ENCODE results near the gene FAM177A1. TPM values are rescaled to one million over a fixed set of nuclear protein-coding genes. Genes with fewer than 3 reads are reported as not detected.

Gene FAM177A1
- polyA plus RNA-seq, 1 donor from 2014 or later = 124 TPM

DNA sequence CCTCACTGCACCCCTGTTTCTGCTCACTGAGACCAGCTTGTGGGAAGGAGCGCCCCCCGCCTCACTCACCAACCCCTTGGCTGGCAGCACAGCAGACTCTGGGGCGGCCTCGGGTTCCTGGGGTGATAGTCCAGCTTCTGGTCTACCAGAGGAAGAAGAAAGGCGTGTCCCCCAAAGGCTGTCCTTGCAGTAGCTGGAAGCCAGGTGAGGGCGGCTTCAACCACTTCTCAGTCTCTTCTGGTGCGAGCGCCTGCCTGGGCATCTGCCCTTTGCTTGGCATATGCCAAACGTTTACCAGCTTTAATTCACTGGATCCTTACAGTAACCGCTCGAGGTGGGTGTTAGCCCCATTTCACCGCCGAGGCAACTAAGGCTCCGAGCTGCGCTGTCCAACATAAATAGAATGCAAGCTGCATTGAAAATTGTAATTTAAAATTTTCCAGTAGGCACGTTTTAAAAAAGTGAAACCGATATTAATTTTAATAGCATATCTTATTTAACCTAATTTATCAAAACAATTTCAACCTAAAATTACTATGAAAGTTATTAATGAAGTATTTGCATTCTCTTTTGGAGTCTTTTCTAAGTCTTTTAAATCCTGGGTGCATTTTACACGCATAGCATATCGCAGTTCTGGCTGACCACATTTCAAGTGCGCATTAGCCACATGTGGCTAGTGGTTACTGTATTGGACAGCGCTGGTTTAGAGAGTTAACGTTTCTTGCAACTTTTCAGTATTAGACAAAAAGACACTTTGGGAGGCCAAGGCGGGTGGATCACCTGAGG is 872 bp downstream of the FAM177A1 start:
- Histone ChIP-seq H3F3A (ENCODE audit: insufficient read depth, low read length, poor library complexity, severe bottlenecking) (no peaks in the 10 kb centered on the region), H3K27me3 (ENCODE audit: insufficient read depth, low read depth, low read length) (no peaks in the 10 kb centered on the region), H3K4me3 (ENCODE audit: low read length) (peak overlapping the region; percentile 96), H3K27ac (ENCODE audit: low read length) (peak overlapping the region; percentile 73), H3K9me2 (ENCODE audit: insufficient read depth, low read length) (no peaks in the 10 kb centered on the region), H3K4me2 (ENCODE audit: low read length) (peak overlapping the region; percentile 46), H2AFZ (ENCODE audit: low read depth, low read length) (peak overlapping the region; percentile 74), H4K20me1 (ENCODE audit: insufficient read depth) (no peaks in the 10 kb centered on the region), H3K79me2 (replicated peaks; ENCODE audit: insufficient read depth, low read length) (peaks cover 5% of the 10 kb centered on the region), H3K36me3 (ENCODE audit: insufficient read depth, low read length) (no peaks in the 10 kb centered on the region), H3K9me3 (ENCODE audit: low read length) (no peaks in the 10 kb centered on the region), H3K9ac (ENCODE audit: low read length) (peak overlapping the region; percentile 87)
- TF ChIP-seq POLR2AphosphoS5 (IDR thresholded peaks at IDR 0.05) = no peak
- TF ChIP-seq TAF1 (IDR thresholded peaks at IDR 0.05; ENCODE audit: low read depth) = no peak
- no peak for TF ChIP-seq EP300 (conservative IDR thresholded peaks at IDR 0.05; ENCODE audit: poor library complexity, severe bottlenecking)
- TF ChIP-seq, protein P1, sequence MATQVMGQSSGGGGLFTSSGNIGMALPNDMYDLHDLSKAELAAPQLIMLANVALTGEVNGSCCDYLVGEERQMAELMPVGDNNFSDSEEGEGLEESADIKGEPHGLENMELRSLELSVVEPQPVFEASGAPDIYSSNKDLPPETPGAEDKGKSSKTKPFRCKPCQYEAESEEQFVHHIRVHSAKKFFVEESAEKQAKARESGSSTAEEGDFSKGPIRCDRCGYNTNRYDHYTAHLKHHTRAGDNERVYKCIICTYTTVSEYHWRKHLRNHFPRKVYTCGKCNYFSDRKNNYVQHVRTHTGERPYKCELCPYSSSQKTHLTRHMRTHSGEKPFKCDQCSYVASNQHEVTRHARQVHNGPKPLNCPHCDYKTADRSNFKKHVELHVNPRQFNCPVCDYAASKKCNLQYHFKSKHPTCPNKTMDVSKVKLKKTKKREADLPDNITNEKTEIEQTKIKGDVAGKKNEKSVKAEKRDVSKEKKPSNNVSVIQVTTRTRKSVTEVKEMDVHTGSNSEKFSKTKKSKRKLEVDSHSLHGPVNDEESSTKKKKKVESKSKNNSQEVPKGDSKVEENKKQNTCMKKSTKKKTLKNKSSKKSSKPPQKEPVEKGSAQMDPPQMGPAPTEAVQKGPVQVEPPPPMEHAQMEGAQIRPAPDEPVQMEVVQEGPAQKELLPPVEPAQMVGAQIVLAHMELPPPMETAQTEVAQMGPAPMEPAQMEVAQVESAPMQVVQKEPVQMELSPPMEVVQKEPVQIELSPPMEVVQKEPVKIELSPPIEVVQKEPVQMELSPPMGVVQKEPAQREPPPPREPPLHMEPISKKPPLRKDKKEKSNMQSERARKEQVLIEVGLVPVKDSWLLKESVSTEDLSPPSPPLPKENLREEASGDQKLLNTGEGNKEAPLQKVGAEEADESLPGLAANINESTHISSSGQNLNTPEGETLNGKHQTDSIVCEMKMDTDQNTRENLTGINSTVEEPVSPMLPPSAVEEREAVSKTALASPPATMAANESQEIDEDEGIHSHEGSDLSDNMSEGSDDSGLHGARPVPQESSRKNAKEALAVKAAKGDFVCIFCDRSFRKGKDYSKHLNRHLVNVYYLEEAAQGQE (IDR thresholded peaks at IDR 0.05; ENCODE audit: borderline replicate concordance) = no peak
- no peak for TF ChIP-seq SMC3 (conservative IDR thresholded peaks at IDR 0.05; ENCODE audit: poor library complexity)
- TF ChIP-seq, protein P2, sequence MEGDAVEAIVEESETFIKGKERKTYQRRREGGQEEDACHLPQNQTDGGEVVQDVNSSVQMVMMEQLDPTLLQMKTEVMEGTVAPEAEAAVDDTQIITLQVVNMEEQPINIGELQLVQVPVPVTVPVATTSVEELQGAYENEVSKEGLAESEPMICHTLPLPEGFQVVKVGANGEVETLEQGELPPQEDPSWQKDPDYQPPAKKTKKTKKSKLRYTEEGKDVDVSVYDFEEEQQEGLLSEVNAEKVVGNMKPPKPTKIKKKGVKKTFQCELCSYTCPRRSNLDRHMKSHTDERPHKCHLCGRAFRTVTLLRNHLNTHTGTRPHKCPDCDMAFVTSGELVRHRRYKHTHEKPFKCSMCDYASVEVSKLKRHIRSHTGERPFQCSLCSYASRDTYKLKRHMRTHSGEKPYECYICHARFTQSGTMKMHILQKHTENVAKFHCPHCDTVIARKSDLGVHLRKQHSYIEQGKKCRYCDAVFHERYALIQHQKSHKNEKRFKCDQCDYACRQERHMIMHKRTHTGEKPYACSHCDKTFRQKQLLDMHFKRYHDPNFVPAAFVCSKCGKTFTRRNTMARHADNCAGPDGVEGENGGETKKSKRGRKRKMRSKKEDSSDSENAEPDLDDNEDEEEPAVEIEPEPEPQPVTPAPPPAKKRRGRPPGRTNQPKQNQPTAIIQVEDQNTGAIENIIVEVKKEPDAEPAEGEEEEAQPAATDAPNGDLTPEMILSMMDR (IDR thresholded peaks at IDR 0.05; ENCODE audit: poor library complexity, severe bottlenecking) = no peak
- no peak for TF ChIP-seq RAD21 (conservative IDR thresholded peaks at IDR 0.05)
- no peak for TF ChIP-seq EZH2 (IDR thresholded peaks at IDR 0.05; ENCODE audit: borderline replicate concordance, insufficient read depth, low read length, poor library complexity, severe bottlenecking)

DNA sequence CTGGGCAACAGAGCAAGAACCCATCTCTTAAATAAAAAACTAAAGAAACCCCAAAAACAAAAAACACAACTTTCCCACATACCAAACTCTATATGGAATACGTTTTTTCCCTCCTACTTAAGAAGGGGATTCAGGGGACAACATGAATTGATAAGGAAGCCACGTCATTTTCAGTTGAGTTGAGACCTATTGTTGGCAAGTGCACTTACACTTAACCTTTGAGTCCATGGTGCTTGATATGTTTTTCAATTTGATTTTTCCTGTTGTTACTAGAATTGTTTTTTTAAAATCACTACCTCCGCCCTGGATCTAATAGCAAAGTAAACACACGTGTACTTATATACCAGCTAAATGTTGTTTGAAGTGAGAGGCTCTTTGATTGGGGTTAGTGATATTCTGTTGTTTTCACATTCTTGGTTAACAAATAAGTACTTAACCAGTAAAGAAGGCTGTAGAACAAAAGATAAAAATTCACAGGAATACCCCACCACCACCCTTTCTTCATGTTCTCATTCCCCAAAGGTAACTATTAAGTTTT is 2.0 kb downstream of the FAM177A1 start:
- no peak overlapping the region for H3K4me2 ChIP-seq (ENCODE audit: low read length)

More for the DNA sequence above, 2.0 kb downstream of the FAM177A1 start:
- Histone ChIP-seq H3K27ac (ENCODE audit: low read length) (no peak overlapping the region), H3K9ac (ENCODE audit: low read length) (no peak overlapping the region), H3K4me3 (ENCODE audit: low read length) (peak overlapping the region; percentile 96), H3K9me3 (ENCODE audit: low read length) (no peaks in the 10 kb centered on the region), H3F3A (ENCODE audit: insufficient read depth, low read length, poor library complexity, severe bottlenecking) (no peaks in the 10 kb centered on the region), H3K36me3 (ENCODE audit: insufficient read depth, low read length) (no peaks in the 10 kb centered on the region), H3K9me2 (ENCODE audit: insufficient read depth, low read length) (no peaks in the 10 kb centered on the region), H3K79me2 (replicated peaks; ENCODE audit: insufficient read depth, low read length) (peaks cover 5% of the 10 kb centered on the region), H3K27me3 (ENCODE audit: insufficient read depth, low read depth, low read length) (no peaks in the 10 kb centered on the region), H4K20me1 (ENCODE audit: insufficient read depth) (no peaks in the 10 kb centered on the region), H2AFZ (ENCODE audit: low read depth, low read length) (no peak overlapping the region)
- TF ChIP-seq, protein P2 (IDR thresholded peaks at IDR 0.05; ENCODE audit: poor library complexity, severe bottlenecking) = no peak
- TF ChIP-seq MXI1 (conservative IDR thresholded peaks at IDR 0.05; ENCODE audit: poor library complexity, severe bottlenecking) = no peak
- no peak for TF ChIP-seq SMC3 (conservative IDR thresholded peaks at IDR 0.05; ENCODE audit: poor library complexity)
- no peak for TF ChIP-seq RAD21 (conservative IDR thresholded peaks at IDR 0.05)
- no peak for TF ChIP-seq POLR2AphosphoS5 (IDR thresholded peaks at IDR 0.05)
- TF ChIP-seq EZH2 (IDR thresholded peaks at IDR 0.05; ENCODE audit: borderline replicate concordance, insufficient read depth, low read length, poor library complexity, severe bottlenecking) = no peak
- no peak for TF ChIP-seq TAF1 (IDR thresholded peaks at IDR 0.05; ENCODE audit: low read depth)
- TF ChIP-seq EP300 (conservative IDR thresholded peaks at IDR 0.05; ENCODE audit: poor library complexity, severe bottlenecking) = no peak
- TF ChIP-seq, protein P1 (IDR thresholded peaks at IDR 0.05; ENCODE audit: borderline replicate concordance) = no peak

Data from neural cell (in vitro differentiated cells).